Neural progenitor cell (in vitro differentiated cells): ENCODE results near the gene NSUN6. TPM values are rescaled to one million over a fixed set of nuclear protein-coding genes. Genes with fewer than 3 reads are reported as not detected.

Experiments
- DNase-seq: peaks from one replicate; pipeline ENCODE4 v3.0.0-alpha.2; 2016; ENCODE audit warnings: low spot score
- H2AFZ ChIP-seq: fragments of 200-600 bp; sonication (generic); replicated peaks from 2 replicates; pipeline ENCODE4 v1.6.1; 2016; ENCODE audit warnings: antibody characterized with exemption
- H3F3A ChIP-seq: fragments of 200-600 bp; sonication (generic); 2 replicates; pipeline ENCODE4 v1.6.1; 2016; ENCODE audit warnings: antibody characterized with exemption, low read depth
- H3K27ac ChIP-seq: fragments of 200-600 bp; sonication (generic); 2 replicates; pipeline ENCODE4 v1.5.1; 2016; ENCODE audit warnings: mild to moderate bottlenecking
- H3K27me3 ChIP-seq: fragments of 200-600 bp; sonication (generic); 2 replicates; pipeline ENCODE4 v1.6.1; 2016; ENCODE audit warnings: mild to moderate bottlenecking, moderate library complexity
- H3K36me3 ChIP-seq: fragments of 200-600 bp; sonication (generic); 2 replicates; pipeline ENCODE4 v1.5.1; 2016
- H3K4me1 ChIP-seq: fragments of 200-600 bp; sonication (generic); 2 replicates; pipeline ENCODE4 v1.6.1; 2016; ENCODE audit warnings: mixed run types
- H3K4me2 ChIP-seq: fragments of 200-600 bp; sonication (generic); 2 replicates; pipeline ENCODE4 v1.6.1; 2016
- H3K4me3 ChIP-seq: fragments of 200-600 bp; sonication (generic); 2 replicates; pipeline ENCODE4 v1.5.1; 2016
- H3K79me2 ChIP-seq: fragments of 200-600 bp; sonication (generic); 2 replicates; pipeline ENCODE4 v1.6.1; 2016; ENCODE audit warnings: low read depth
- H3K9ac ChIP-seq: fragments of 200-600 bp; sonication (generic); 2 replicates; pipeline ENCODE4 v1.6.1; 2016
- H3K9me3 ChIP-seq: fragments of 200-600 bp; sonication (generic); 2 replicates; pipeline ENCODE4 v1.5.1; 2016; ENCODE audit warnings: low read depth
- H4K20me1 ChIP-seq: fragments of 200-600 bp; sonication (generic); 2 replicates; pipeline ENCODE4 v1.6.1; 2016; ENCODE audit warnings: low read depth
- H3K27ac Mint-ChIP-seq: 3 replicates; pipeline ENCODE4 v1.8.0; 2021; ENCODE audit warnings: mixed read lengths
- H3K27me3 Mint-ChIP-seq: 2 replicates; pipeline ENCODE4 v1.8.0; 2022; ENCODE audit warnings: low read depth, mild to moderate bottlenecking, inconsistent platforms, moderate library complexity, mixed read lengths; ENCODE audit not compliant: insufficient read depth
- H3K36me3 Mint-ChIP-seq: 3 replicates; pipeline ENCODE4 v1.8.0; 2021; ENCODE audit warnings: mixed read lengths
- H3K4me1 Mint-ChIP-seq: 3 replicates; pipeline ENCODE4 v1.8.0; 2021; ENCODE audit warnings: mixed read lengths
- H3K4me3 Mint-ChIP-seq: 3 replicates; pipeline ENCODE4 v1.8.0; 2021; ENCODE audit warnings: mild to moderate bottlenecking, moderate library complexity, mixed read lengths
- H3K9me3 Mint-ChIP-seq: 3 replicates; pipeline ENCODE4 v1.8.0; 2020; ENCODE audit warnings: mixed read lengths
- CTCF ChIP-seq: fragments of 200-600 bp; sonication (generic); IDR thresholded peaks from 2 replicates; pipeline ENCODE4 v1.5.1; 2017; ENCODE audit warnings: antibody characterized with exemption, mild to moderate bottlenecking
- EZH2 ChIP-seq: fragments of 200-600 bp; sonication (generic); IDR thresholded peaks from 2 replicates; pipeline ENCODE4 v1.6.1; 2017; ENCODE audit warnings: antibody characterized with exemption, mild to moderate bottlenecking, moderate library complexity
- EZH2phosphoT487 ChIP-seq: fragments of 200-600 bp; sonication (generic); IDR thresholded peaks from 2 replicates; pipeline ENCODE4 v1.6.1; 2017; ENCODE audit warnings: antibody characterized with exemption
- total RNA-seq: library from RNA; depleted of rRNA; stranded (reverse); fragments of >200 nt; gene quantifications from 2 replicates; pipeline ENCODE4 v1.2.3, GENCODE V29; 2015; ENCODE audit warnings: low replicate concordance

Gene NSUN6
- total RNA-seq, 1 donor from 2014 or later, result 21.9 TPM

GRCh38 chr10:18664841-18665478, 13.6 kb upstream of the NSUN6 start:
- Histone ChIP-seq H3K4me3 (no peak overlapping the region), H3K27me3 (no peaks in the 10 kb centered on the region), H3K79me2 (peaks cover 100% of the 10 kb centered on the region), H3K4me2 (no peak overlapping the region), H3K27ac (no peak overlapping the region), H2AFZ (no peak overlapping the region), H3K4me1 (peaks cover 21% of the 10 kb centered on the region), H4K20me1 (peaks cover 68% of the 10 kb centered on the region), H3K9ac (no peak overlapping the region), H3F3A (no peaks in the 10 kb centered on the region), H3K9me3 (no peaks in the 10 kb centered on the region), H3K36me3 (no peaks in the 10 kb centered on the region)
- no peak for DNase-seq
- Mint-ChIP-seq H3K36me3 (peaks cover 38% of the 10 kb centered on the region), H3K27me3 (no peaks in the 10 kb centered on the region), H3K27ac (no peak overlapping the region), H3K4me1 (peaks cover 11% of the 10 kb centered on the region), H3K4me3 (no peak overlapping the region), H3K9me3 (peaks cover 2% of the 10 kb centered on the region)
- TF ChIP-seq CTCF, result no peak
- no peak for TF ChIP-seq EZH2
- no peak for TF ChIP-seq EZH2phosphoT487

- Histone ChIP-seq H3K9ac (no peak overlapping the region), H3K36me3 (no peaks in the 10 kb centered on the region), H3K27ac (no peak overlapping the region), H3K9me3 (no peaks in the 10 kb centered on the region), H2AFZ (no peak overlapping the region), H3K79me2 (peaks cover 80% of the 10 kb centered on the region), H3K27me3 (no peaks in the 10 kb centered on the region), H3K4me3 (peak overlapping the region; percentile 93), H4K20me1 (peaks cover 54% of the 10 kb centered on the region), H3K4me1 (peaks cover 21% of the 10 kb centered on the region), H3K4me2 (peak overlapping the region; percentile 87), H3F3A (peaks cover 5% of the 10 kb centered on the region)
- peaks cover 21% of the 10 kb centered on the region for H3K36me3 Mint-ChIP-seq
- H3K27me3 Mint-ChIP-seq, result no peaks in the 10 kb centered on the region
- TF ChIP-seq EZH2phosphoT487, result no peak
- no peak for TF ChIP-seq EZH2
- no peak for TF ChIP-seq CTCF
- H3K9me3 Mint-ChIP-seq, result peaks cover 2% of the 10 kb centered on the region
- H3K4me3 Mint-ChIP-seq, result peak overlapping the region; percentile 79
- H3K27ac Mint-ChIP-seq, result no peak overlapping the region
- DNase-seq, result no peak
- peaks cover 14% of the 10 kb centered on the region for H3K4me1 Mint-ChIP-seq
Measured at GRCh38 chr10:18660816-18661431, 9.5 kb upstream of the NSUN6 start.

GRCh38 chr10:18659819-18660535, 8.6 kb upstream of the NSUN6 start:
- Histone ChIP-seq H3K9me3 (no peaks in the 10 kb centered on the region), H3K27me3 (no peaks in the 10 kb centered on the region), H3K79me2 (peaks cover 70% of the 10 kb centered on the region), H3K9ac (peak overlapping the region; percentile 94), H3K36me3 (no peaks in the 10 kb centered on the region), H3K4me2 (peak overlapping the region; percentile 87), H2AFZ (no peak overlapping the region), H3K4me3 (peak overlapping the region; percentile 93), H4K20me1 (peaks cover 44% of the 10 kb centered on the region), H3F3A (peaks cover 5% of the 10 kb centered on the region), H3K4me1 (peaks cover 20% of the 10 kb centered on the region), H3K27ac (peak overlapping the region; percentile 90)
- Mint-ChIP-seq H3K27ac (peak overlapping the region; percentile 99), H3K4me1 (peaks cover 14% of the 10 kb centered on the region), H3K27me3 (no peaks in the 10 kb centered on the region), H3K36me3 (peaks cover 21% of the 10 kb centered on the region), H3K9me3 (peaks cover 2% of the 10 kb centered on the region), H3K4me3 (peak overlapping the region; percentile 98)
- peak; percentile 21 for DNase-seq
- TF ChIP-seq EZH2 (no peak), EZH2phosphoT487 (no peak), CTCF (no peak)
